ENCODE results near the gene GBE1.

GRCh38 chr3:81651139-81651538 is 110.3 kb downstream of the GBE1 start:
- no peak for TF ChIP-seq EZH2phosphoT487 (IDR thresholded peaks at IDR 0.05; ENCODE audit: low read depth)
- TF ChIP-seq, protein P1, sequence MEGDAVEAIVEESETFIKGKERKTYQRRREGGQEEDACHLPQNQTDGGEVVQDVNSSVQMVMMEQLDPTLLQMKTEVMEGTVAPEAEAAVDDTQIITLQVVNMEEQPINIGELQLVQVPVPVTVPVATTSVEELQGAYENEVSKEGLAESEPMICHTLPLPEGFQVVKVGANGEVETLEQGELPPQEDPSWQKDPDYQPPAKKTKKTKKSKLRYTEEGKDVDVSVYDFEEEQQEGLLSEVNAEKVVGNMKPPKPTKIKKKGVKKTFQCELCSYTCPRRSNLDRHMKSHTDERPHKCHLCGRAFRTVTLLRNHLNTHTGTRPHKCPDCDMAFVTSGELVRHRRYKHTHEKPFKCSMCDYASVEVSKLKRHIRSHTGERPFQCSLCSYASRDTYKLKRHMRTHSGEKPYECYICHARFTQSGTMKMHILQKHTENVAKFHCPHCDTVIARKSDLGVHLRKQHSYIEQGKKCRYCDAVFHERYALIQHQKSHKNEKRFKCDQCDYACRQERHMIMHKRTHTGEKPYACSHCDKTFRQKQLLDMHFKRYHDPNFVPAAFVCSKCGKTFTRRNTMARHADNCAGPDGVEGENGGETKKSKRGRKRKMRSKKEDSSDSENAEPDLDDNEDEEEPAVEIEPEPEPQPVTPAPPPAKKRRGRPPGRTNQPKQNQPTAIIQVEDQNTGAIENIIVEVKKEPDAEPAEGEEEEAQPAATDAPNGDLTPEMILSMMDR (IDR thresholded peaks at IDR 0.05; ENCODE audit: low read depth, low read length), result no peak
